Measurements from ENCODE around the gene BPIFB2.

BPIFB2 gene

GRCh38 chr20:33046412-33046811, 38.9 kb downstream of the BPIFB2 start:
- TF ChIP-seq ZFX (IDR thresholded peaks at IDR 0.05) (no peak), CTCF (conservative IDR thresholded peaks at IDR 0.05) (no peak)

DNA sequence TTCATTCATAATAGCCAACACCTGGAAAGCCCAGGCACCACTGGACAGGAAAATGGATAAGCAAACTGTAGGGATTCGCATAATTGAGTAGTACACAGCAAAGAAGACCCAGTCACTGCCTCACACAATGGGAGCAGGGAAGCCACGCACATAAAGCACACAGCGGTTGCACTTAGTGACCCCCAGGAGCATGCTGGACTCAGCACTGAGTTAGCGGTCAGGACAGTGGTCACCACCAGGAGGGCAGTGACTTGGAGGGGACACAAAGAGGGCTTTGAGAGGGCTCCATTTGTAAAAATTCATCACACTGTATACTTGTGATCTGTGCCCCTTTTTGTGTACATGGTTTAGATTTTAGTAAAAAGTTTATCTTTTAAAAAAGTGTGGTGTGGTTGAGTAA, 43.8 kb downstream of the BPIFB2 start:
- no peak overlapping the region for H3K27ac ChIP-seq

More at GRCh38 chr20:33046412-33046811, 38.9 kb downstream of the BPIFB2 start:
- H3K27ac ChIP-seq: no peak overlapping the region

GRCh38 chr20:33053291-33054106, 46.0 kb downstream of the BPIFB2 start, which contains the start of gene BPIFB3:
TSS of gene BPIFB3 (plus strand) at chr20:33053903. CDS start at chr20:33055436, 1,533 bp downstream.
- TF ChIP-seq ZFX (IDR thresholded peaks at IDR 0.05) (no peak), CTCF (conservative IDR thresholded peaks at IDR 0.05) (no peak)
- H3K27ac ChIP-seq: no peak within 1 kb of the TSS

More for the DNA sequence above, 43.8 kb downstream of the BPIFB2 start:
- TF ChIP-seq CTCF (conservative IDR thresholded peaks at IDR 0.05) (no peak), ZFX (IDR thresholded peaks at IDR 0.05) (no peak)

- H3K27ac ChIP-seq: no peak overlapping the region
Observed at GRCh38 chr20:33054381-33054780, 46.9 kb downstream of the BPIFB2 start.

GRCh38 chr20:33054791-33055190, 47.3 kb downstream of the BPIFB2 start:
- no peak overlapping the region for H3K27ac ChIP-seq
- TF ChIP-seq ZFX (IDR thresholded peaks at IDR 0.05) (no peak), CTCF (conservative IDR thresholded peaks at IDR 0.05) (no peak)

More at GRCh38 chr20:33054381-33054780, 46.9 kb downstream of the BPIFB2 start:
- TF ChIP-seq ZFX (IDR thresholded peaks at IDR 0.05) (no peak), CTCF (conservative IDR thresholded peaks at IDR 0.05) (no peak)

- TF ChIP-seq CTCF (conservative IDR thresholded peaks at IDR 0.05): no peak
- no peak for TF ChIP-seq ZFX (IDR thresholded peaks at IDR 0.05)
- H3K27ac ChIP-seq: no peak overlapping the region
Observed at GRCh38 chr20:33059136-33059535, 51.6 kb downstream of the BPIFB2 start.

DNA sequence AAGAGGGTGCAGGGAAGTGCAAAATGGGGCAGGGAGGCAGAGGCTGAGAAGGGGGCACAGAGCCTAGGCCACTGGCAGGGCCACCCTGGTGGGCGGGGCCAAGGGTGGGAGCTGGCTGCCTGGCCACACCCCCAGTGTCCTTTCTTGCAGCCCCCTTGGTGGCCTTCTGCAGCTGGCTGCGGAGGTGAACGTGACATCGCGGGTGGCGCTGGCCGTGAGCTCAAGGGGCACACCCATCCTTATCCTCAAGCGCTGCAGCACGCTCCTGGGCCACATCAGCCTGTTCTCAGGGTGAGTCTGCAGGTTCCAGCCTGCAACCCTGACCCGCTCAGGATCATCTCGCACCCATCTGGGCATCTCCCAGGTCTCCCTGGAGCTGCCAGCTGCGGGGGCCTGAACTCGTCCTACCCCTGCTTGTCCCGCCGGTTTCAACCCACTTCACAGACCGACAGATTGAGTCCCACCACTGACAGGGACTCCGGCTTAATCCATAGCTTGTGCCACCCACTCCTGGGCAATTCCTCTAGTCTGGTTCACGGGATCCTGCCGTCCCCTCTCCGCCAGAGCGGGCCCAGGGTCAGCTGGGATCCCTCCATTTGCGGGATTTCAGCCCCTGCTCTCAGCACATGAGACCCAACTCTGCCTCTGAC, 52.4 kb downstream of the BPIFB2 start:
- TF ChIP-seq CTCF (conservative IDR thresholded peaks at IDR 0.05): no peak
- no peak overlapping the region for H3K27ac ChIP-seq

Data from C4-2B (cell line).